Colonic mucosa (tissue), 4 donors: ENCODE results near the gene GRID1. TPM values are rescaled to one million over a fixed set of nuclear protein-coding genes. Genes with fewer than 3 reads are reported as not detected.

ENCODE experiments used
- DNase-seq: peaks from one replicate; pipeline ENCODE4 v3.0.0-alpha.2; 2020
- H3K27ac ChIP-seq: fragments of 200-600 bp; one replicate; pipeline ENCODE4 v1.8.0; 2021
- H3K27me3 ChIP-seq: fragments of 200-600 bp; one replicate; pipeline ENCODE4 v1.8.0; 2021
- H3K36me3 ChIP-seq: fragments of 200-600 bp; one replicate; pipeline ENCODE4 v1.8.0; 2021
- H3K4me1 ChIP-seq: fragments of 200-600 bp; one replicate; pipeline ENCODE4 v1.8.0; 2021; ENCODE audit warnings: mild to moderate bottlenecking
- H3K4me3 ChIP-seq: fragments of 200-600 bp; one replicate; pipeline ENCODE4 v1.8.0; 2021
- H3K9ac ChIP-seq, 2 donors: one replicate each; pipeline ENCODE4 v1.7.0; 2013; ENCODE audit warnings: control low read depth in 2 of 2, low read depth in 2 of 2, low read length in 2 of 2
- H3K9me3 ChIP-seq: fragments of 200-600 bp; one replicate; pipeline ENCODE4 v1.8.0; 2021
- CTCF ChIP-seq: fragments of 200-600 bp; IDR thresholded peaks from one replicate; pipeline ENCODE4 v1.8.0; 2022; ENCODE audit warnings: antibody characterized with exemption, mild to moderate bottlenecking
- intact Hi-C: fragments of 100-400 bp; cut with DNase I; formaldehyde crosslinking; loops from one replicate; pipeline ENCODE4 v1.14.1; 2022
- total RNA-seq, 2 donors: library from RNA; stranded (reverse); fragmentation: NEBNext Ultra II Directional in 1 of 2; extraction: Animal tissue kit (Norgen Biotek cat#: 25700) in 1 of 2; gene quantifications; one replicate each; pipeline ENCODE4 v1.2.1, GENCODE V29; 2021
- donor health status: healthy.
- donor health status: DM: no; HTN: no; CAD: no.
- donor health status: DM: no; HTN: no; CAD: no.

Gene GRID1
- total RNA-seq, 2 donors from 2014 or later, result 0.30 to 0.37 TPM

GRCh38 chr10:85874208-85874607 lies 492.4 kb downstream of the GRID1 start:
- Histone ChIP-seq H3K9me3 (no peaks in the 10 kb centered on the region), H3K27me3 (no peaks in the 10 kb centered on the region), H3K36me3 (no peaks in the 10 kb centered on the region), H3K4me3 (no peak overlapping the region), H3K9ac (no peak overlapping the region), H3K4me1 (no peaks in the 10 kb centered on the region), H3K27ac (no peak overlapping the region)
- TF ChIP-seq CTCF, result no peak
- intact Hi-C loops, result no loop called here
- DNase-seq, result no peak

- Histone ChIP-seq H3K36me3 (no peaks in the 10 kb centered on the region), H3K4me3 (no peak overlapping the region), H3K9ac (no peak overlapping the region), H3K4me1 (no peaks in the 10 kb centered on the region), H3K9me3 (no peaks in the 10 kb centered on the region), H3K27me3 (no peaks in the 10 kb centered on the region), H3K27ac (no peak overlapping the region)
- no peak for TF ChIP-seq CTCF
- no peak for DNase-seq
- intact Hi-C loops, result no loop called here
These were observed 493.5 kb downstream of the GRID1 start for GRCh38 chr10:85873063-85873462.

GRCh38 chr10:85868627-85869499 lies 497.7 kb downstream of the GRID1 start:
- intact Hi-C loops, result no loop called here
- H3K27me3 ChIP-seq, result no peaks in the 10 kb centered on the region
- H3K27ac ChIP-seq, result no peak overlapping the region
- no peak for TF ChIP-seq CTCF
- DNase-seq, result no peak
- no peak overlapping the region for H3K4me3 ChIP-seq
- H3K9me3 ChIP-seq, result no peaks in the 10 kb centered on the region
- no peaks in the 10 kb centered on the region for H3K4me1 ChIP-seq
- no peak overlapping the region for H3K9ac ChIP-seq
- no peaks in the 10 kb centered on the region for H3K36me3 ChIP-seq

- TF ChIP-seq CTCF, result no peak
- intact Hi-C loops, result no loop called here
- DNase-seq, result no peak
- H3K27ac ChIP-seq, result no peak overlapping the region
- H3K27me3 ChIP-seq, result no peaks in the 10 kb centered on the region
- no peak overlapping the region for H3K9ac ChIP-seq
- H3K9me3 ChIP-seq, result no peaks in the 10 kb centered on the region
- no peaks in the 10 kb centered on the region for H3K4me1 ChIP-seq
- H3K4me3 ChIP-seq, result no peak overlapping the region
- no peaks in the 10 kb centered on the region for H3K36me3 ChIP-seq
These were observed 501.6 kb downstream of the GRID1 start for GRCh38 chr10:85864868-85865526.

GRCh38 chr10:85864173-85864549 lies 502.4 kb downstream of the GRID1 start:
- DNase-seq, result no peak
- Histone ChIP-seq H3K27ac (no peak overlapping the region), H3K4me1 (no peaks in the 10 kb centered on the region), H3K36me3 (no peaks in the 10 kb centered on the region), H3K4me3 (no peak overlapping the region), H3K27me3 (no peaks in the 10 kb centered on the region), H3K9ac (no peak overlapping the region), H3K9me3 (no peaks in the 10 kb centered on the region)
- intact Hi-C loops, result no loop called here
- TF ChIP-seq CTCF, result no peak
